Peyer's patch (tissue), 4 donors: ENCODE data around the gene MAPKAPK3. TPM values are rescaled to one million over a fixed set of nuclear protein-coding genes. Genes with fewer than 3 reads are reported as not detected.

Source experiments
- DNase-seq, 3 donors: peaks; one replicate each; pipeline ENCODE4 v3.0.0-alpha.2; 2017 to 2019
- H3K27ac ChIP-seq, 4 donors: fragments of 200-600 bp; sonication (generic); one replicate each; pipeline ENCODE4 v1.5.1; 2016 to 2019
- H3K27me3 ChIP-seq, 2 donors: fragments of 200-600 bp; sonication (generic); one replicate each; pipeline ENCODE4 v1.5.1; 2019
- H3K36me3 ChIP-seq, 3 donors: fragments of 200-600 bp; sonication (generic); one replicate each; pipeline ENCODE4 v1.5.1; 2016 to 2019
- H3K4me1 ChIP-seq, 4 donors: fragments of 200-600 bp; sonication (generic); one replicate each; pipeline ENCODE4 v1.5.1; 2016 to 2019
- H3K4me3 ChIP-seq, 4 donors: fragments of 200-600 bp; sonication (generic); 1 replicate in 3 of 4; 2 replicates in 1 of 4; pipeline ENCODE4 v1.5.1; 2016 to 2019; ENCODE audit warnings: mild to moderate bottlenecking in 1 of 4
- H3K9me3 ChIP-seq, 4 donors: fragments of 200-600 bp; sonication (generic); one replicate each; pipeline ENCODE4 v1.5.1; 2016 to 2019; ENCODE audit warnings: mild to moderate bottlenecking in 1 of 4
- CTCF ChIP-seq, 6 experiments: fragments of 450-650 bp in 4 of 6; fragments of 200-600 bp in 2 of 6; sonication (generic) in 1 of 6; IDR thresholded peaks; one replicate each; pipeline ENCODE4 v1.5.1; 2017 to 2019; ENCODE audit warnings: antibody characterized with exemption in 6 of 6, mild to moderate bottlenecking in 3 of 6, moderate library complexity in 1 of 6
- POLR2A ChIP-seq, 2 donors: fragments of 450-650 bp; IDR thresholded peaks; one replicate each; pipeline ENCODE4 v1.5.1; 2017; ENCODE audit warnings: antibody characterized with exemption in 2 of 2, mild to moderate bottlenecking in 2 of 2, moderate library complexity in 2 of 2
- total RNA-seq, 4 donors: library from RNA; depleted of rRNA; stranded (reverse); fragments of >200 nt; gene quantifications; one replicate each; pipeline ENCODE4 v1.1.0, GENCODE V29; 2016

The MAPKAPK3 gene
- total RNA-seq, 4 donors from 2014 or later, result 25.6 to 44.0 (median 30.0) TPM

GRCh38 chr3:50627407-50628051 is 10.6 kb downstream of the MAPKAPK3 start:
- H3K4me3 ChIP-seq, result no peak overlapping the region
- H3K27ac ChIP-seq, result no peak overlapping the region
- H3K9me3 ChIP-seq, result no peaks in the 10 kb centered on the region
- H3K36me3 ChIP-seq, result no peaks in the 10 kb centered on the region
- peaks cover 0 to 20% (median 8%) of the 10 kb centered on the region in 4 donors for H3K4me1 ChIP-seq
- no peak for DNase-seq
- TF ChIP-seq POLR2A (IDR thresholded peaks at IDR 0.05) (no peak), CTCF (IDR thresholded peaks at IDR 0.05) (no peak)
- H3K27me3 ChIP-seq, result no peaks in the 10 kb centered on the region

GRCh38 chr3:50628601-50629000 is 11.7 kb downstream of the MAPKAPK3 start:
- TF ChIP-seq CTCF (IDR thresholded peaks at IDR 0.05) (no peak), POLR2A (IDR thresholded peaks at IDR 0.05) (no peak)
- no peak for DNase-seq
- peaks cover 0 to 15% (median 5%) of the 10 kb centered on the region in 4 donors for H3K4me1 ChIP-seq
- H3K9me3 ChIP-seq, result no peaks in the 10 kb centered on the region
- H3K27me3 ChIP-seq, result no peaks in the 10 kb centered on the region
- H3K27ac ChIP-seq, result no peak overlapping the region
- no peak overlapping the region for H3K4me3 ChIP-seq
- H3K36me3 ChIP-seq, result no peaks in the 10 kb centered on the region

- no peak for DNase-seq
- H3K4me3 ChIP-seq, result no peak overlapping the region
- TF ChIP-seq CTCF (IDR thresholded peaks at IDR 0.05), result no peak
- TF ChIP-seq POLR2A (IDR thresholded peaks at IDR 0.05), result no peak
- H3K9me3 ChIP-seq, result no peaks in the 10 kb centered on the region
- no peaks in the 10 kb centered on the region for H3K36me3 ChIP-seq
- H3K27me3 ChIP-seq, result no peaks in the 10 kb centered on the region
- peaks cover 0 to 3% (median 0%) of the 10 kb centered on the region in 4 donors for H3K4me1 ChIP-seq
- no peak overlapping the region for H3K27ac ChIP-seq
Observed at GRCh38 chr3:50630394-50630793, 13.4 kb downstream of the MAPKAPK3 start.

- Histone ChIP-seq H3K4me3 (no peak overlapping the region), H3K9me3 (no peaks in the 10 kb centered on the region), H3K27me3 (no peaks in the 10 kb centered on the region), H3K36me3 (no peaks in the 10 kb centered on the region), H3K27ac (no peak overlapping the region), H3K4me1 (peaks cover 0 to 3% (median 0%) of the 10 kb centered on the region in 4 donors)
- DNase-seq, result no peak
- TF ChIP-seq CTCF (IDR thresholded peaks at IDR 0.05) (no peak), POLR2A (IDR thresholded peaks at IDR 0.05) (no peak)
Observed at GRCh38 chr3:50630877-50631276, 13.9 kb downstream of the MAPKAPK3 start.

GRCh38 chr3:50632450-50632849 is 15.5 kb downstream of the MAPKAPK3 start:
- Histone ChIP-seq H3K9me3 (no peaks in the 10 kb centered on the region), H3K4me1 (peaks cover 0 to 8% (median 3%) of the 10 kb centered on the region in 4 donors), H3K4me3 (no peak overlapping the region), H3K36me3 (no peaks in the 10 kb centered on the region), H3K27me3 (no peaks in the 10 kb centered on the region), H3K27ac (no peak overlapping the region)
- no peak for DNase-seq
- no peak for TF ChIP-seq CTCF (IDR thresholded peaks at IDR 0.05)
